ENCODE results near the gene PUM2.

GRCh38 chr2:20203521-20204225, 147.0 kb downstream of the PUM2 start:
- no peak for TF ChIP-seq MXD4 (CRISPR knock-in tag; IDR thresholded peaks at IDR 0.05; ENCODE audit: borderline replicate concordance)
- TF ChIP-seq MAX (CRISPR knock-in tag; IDR thresholded peaks at IDR 0.05) = no peak
- TF ChIP-seq ESRRA (CRISPR knock-in tag; IDR thresholded peaks at IDR 0.05; ENCODE audit: borderline replicate concordance) = no peak
- TF ChIP-seq CTCF (IDR thresholded peaks at IDR 0.05) = no peak
- TF ChIP-seq CREM (CRISPR knock-in tag; IDR thresholded peaks at IDR 0.05) = no peak
- TF ChIP-seq KAT7 (CRISPR knock-in tag; IDR thresholded peaks at IDR 0.05; ENCODE audit: borderline replicate concordance) = no peak
- no peak for TF ChIP-seq NR1H2 (CRISPR knock-in tag; IDR thresholded peaks at IDR 0.05)
- no peak for TF ChIP-seq HMGXB4 (CRISPR knock-in tag; IDR thresholded peaks at IDR 0.05)
